GM18909 (cell line): ENCODE measurements around the gene CDK14.
"Not testable (repeated sequence)": the region's sequence is repeated elsewhere in the genome, so short reads cannot be mapped to it uniquely, and the experiment has no call there.

ENCODE experiments used
- ATAC-seq: cut with Tn5 transposase; IDR thresholded peaks from one replicate; pipeline ENCODE4 v1.9.1; 2021; ENCODE audit warnings: mild to moderate bottlenecking; ENCODE audit not compliant: unreplicated experiment, poor library complexity

Gene CDK14

DNA sequence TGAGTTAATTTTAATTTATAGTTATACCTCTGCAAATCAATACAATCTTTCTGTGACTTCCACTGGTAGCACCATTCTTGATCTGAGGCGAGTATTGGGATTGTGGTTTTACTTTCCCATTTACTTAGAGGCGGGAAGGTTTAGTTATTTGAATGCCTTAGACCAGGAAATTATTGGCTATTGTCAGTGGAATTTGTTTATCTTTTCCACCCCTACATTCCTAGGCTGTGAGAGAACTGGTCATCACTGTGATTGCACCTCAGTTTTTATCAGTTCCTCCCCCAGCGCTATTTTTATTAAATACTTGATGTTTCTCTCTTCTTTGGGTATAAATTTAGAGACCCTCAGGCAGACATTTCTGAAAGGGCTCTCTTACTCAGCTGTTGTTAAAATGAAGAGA lies 29.9 kb downstream of the CDK14 start:
- ATAC-seq: no peak

DNA sequence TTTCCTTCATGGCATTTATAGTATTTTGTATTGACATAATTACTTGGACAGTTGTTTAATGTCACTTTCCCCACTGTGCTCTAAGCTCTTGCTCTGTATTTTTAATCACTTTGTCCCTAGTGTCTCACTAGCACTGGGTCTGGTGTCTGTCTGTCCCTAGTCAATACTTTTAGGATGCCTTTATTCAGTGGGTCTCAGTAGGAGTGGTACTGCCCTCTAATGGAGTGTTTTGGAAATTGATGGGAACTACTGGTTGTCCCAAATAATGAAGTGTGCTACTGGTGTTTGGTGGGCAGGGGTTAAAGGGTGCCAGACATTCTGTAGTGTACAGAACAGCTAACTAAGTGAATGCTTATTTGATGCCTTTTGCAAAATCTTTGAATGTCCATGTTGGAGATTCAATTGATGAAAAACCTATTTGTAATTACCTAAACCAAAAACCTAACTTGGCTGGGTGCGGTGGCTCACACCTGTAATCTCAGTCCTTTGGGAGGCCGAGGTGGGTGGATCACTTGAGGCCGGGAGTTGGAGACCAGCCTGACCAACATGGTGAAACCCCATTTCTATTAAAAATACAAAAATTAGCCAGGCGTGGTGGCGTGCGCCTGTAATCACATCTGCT lies 33.3 kb downstream of the CDK14 start:
- ATAC-seq: peak; percentile 81

DNA sequence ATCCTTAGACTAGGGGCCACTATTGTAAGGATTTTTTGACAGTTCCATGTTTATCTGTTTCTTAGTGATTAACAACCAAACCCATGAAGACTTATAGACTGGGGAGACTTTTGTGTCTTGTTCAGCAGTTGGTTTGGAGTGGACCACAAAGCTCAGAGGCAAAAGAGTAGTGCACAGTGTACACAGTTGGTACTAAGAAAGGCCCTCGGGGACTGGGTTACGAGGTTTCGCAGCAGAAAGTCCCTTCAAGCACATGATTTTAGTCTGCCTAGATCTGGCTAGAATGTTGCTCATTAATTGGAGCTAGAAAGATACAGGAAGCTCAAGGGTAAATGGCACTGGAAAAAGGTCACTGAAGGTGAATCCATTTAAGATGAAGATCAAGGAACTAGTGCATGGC lies 35.4 kb downstream of the CDK14 start:
- no peak for ATAC-seq

DNA sequence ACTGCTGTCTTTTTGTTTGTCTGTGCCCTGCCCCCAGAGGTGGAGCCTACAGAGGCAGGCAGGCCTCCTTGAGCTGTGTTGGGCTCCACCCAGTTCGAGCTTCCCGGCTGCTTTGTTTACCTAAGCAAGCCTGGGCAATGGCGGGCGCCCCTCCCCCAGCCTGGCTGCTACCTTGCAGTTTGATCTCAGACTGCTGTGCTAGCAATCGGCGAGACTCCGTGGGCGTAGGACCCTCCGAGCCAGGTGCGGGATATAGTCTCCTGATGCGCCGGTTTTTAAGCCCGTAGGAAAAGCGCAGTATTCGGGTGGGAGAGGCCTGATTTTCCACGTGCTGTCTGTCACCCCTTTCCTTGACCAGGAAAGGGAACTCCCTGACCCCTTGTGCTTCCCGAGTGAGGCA lies 43.6 kb downstream of the CDK14 start:
- ATAC-seq: not testable (repeated sequence)

DNA sequence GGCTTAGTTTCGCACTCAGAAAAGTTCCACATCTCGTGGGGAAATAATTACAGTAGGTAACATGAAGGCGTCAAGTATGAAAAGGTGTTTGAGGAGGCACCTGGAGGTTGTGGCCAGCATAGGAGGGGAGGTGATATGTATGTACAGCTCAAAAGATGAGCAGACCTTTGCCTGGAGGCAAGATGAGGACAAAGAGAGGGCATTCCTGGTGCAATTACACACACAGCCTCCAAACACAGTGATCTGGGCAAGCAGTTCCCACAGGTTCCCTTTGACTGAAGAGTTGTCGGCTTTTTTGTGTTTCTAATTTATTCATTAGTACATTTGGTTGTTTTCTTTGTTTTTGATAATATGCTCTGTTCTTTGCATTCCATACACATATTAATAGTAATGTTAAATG lies 46.9 kb downstream of the CDK14 start:
- no peak for ATAC-seq

DNA sequence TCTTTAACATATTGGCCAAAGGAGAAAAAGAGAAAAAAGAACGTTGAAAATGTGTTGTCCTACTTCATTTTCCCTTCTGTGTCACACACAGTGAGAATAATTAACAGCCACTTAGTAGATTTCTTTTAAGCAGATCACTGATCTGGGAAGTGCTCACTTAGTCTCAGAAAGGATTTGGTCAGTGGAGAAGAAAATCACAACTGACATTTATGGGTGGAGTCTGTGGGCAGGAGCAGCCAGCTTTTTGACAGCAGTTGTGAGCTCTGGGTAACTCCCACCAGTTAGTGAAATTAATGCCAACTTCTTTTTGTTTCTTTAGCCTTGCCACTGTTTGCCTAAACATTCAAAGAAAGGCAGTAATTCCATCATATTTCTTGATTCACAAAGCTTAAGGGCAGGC lies 49.7 kb downstream of the CDK14 start:
- ATAC-seq: peak; percentile 54

DNA sequence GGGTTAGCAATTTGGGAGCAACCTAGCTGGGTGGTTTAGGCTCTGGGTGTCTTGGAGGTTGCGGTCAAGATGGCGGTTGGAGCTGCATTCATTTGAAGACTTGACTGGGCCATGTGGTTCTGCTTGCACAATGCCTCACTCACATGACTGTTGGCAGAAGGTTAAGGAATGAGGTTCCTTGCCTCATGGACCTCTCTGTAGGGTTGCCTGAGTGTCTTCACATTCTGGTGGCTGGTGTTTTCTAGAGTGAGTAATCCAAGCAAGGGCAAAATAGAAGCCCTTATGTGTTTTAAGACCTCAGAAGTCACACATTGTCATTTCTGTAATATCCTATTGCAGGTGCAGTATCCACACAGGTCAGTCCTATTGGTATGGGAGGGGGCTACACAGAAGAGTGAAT lies 52.0 kb downstream of the CDK14 start:
- ATAC-seq: no peak

DNA sequence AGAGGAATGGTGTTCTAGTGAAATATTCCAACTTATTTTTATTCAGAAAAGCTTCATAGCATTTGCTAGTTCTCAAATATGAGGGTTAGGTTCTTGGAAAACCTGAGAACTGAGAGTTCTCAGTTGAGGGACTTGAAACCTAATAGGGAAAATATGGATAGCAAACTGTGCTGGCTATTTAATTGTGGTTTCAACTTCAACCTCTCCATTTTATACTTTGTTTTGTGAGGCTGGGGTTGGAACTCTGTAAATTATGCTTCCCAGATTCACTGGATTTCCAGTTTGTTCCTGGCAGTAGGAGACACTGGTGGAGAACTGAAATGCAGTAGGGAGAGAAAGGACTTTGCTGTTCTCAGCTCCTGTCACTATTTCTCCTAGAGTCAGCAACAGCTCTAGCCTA lies 52.7 kb downstream of the CDK14 start:
- no peak for ATAC-seq

DNA sequence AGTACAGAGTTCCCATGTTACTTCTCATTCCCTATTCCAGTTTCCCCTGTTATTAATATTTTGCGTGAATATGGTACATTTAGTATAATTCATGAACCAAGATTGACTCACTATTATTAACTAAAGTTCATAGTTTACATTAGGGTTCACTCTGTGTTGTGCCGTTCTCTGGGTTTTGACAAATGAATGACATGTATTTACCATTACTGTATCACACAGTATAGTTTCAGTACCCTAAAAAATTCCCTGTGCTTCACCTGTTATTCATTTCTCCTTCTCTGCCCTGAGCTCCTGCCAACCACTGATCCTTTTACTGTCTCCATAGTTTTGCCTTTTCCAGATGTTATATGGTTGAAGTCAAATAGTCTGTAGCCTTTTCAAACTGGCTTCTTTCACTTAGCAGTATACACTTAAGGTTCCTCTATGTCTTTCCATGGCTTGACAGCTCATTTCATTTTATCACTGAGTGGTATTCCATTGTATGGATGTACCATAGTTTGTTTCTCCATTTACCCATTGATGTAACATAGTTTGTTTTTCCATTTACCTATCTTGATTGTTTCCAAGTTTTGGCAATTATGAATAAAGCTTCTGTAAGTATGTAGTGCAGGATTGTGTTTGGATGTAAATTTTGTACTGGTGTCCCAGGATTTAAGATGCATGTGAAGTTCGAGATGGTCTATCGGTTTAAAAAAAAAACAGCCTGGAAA lies 58.8 kb downstream of the CDK14 start:
- no peak for ATAC-seq

DNA sequence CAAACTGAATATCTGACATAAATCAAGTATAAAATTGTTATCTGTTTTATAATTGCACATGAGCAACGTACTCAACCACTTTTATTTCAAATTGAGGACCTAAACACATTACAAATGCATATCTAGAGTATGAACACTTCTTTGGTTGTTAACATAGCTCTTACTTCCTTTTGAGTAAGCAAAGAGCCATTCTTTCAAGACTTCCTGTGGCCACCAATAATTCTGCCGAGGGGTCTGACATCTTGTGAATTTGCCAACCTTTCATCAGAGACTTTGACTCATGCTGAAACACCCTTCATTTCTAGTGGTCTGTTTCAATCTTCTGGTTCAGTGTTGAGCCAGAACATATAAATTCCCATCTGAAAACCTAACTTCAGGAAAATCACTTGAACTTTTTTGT lies 59.4 kb downstream of the CDK14 start:
- ATAC-seq: no peak

DNA sequence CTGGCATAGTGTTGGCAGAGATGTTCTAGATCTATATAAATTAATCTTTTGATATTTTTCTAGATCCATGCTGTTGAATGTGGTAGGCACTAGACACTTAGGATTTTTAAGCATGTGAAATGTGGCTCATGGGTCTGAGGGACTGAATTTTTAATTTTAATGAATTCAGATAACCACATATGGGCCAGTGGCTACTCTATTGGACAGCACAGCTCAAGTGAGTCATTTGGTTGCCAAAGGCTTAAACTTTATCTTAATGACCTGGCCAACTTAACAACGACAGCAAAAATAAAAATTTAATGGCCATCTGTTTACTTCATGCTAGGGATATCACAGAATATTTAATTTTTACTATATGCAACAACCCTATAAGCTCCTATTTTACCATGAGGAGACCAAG lies 61.4 kb downstream of the CDK14 start:
- ATAC-seq: no peak

DNA sequence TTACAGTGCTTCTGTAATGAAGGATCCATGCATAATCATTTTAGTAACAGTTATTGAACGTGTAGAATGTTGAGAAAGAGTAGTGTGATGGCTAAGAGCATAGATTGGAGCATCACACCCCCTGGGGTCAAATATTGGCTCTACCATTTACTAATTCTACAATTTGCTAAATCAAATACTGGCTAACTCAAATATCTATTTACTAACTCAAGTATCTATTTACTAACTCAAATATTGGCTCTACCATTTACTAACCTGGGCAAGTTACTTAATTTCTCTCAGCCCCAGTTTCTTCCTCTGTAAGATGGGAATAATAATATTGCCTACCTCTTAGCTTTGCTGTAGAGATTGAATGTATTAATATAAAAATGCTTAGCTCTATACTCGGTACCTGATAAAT lies 64.0 kb downstream of the CDK14 start:
- ATAC-seq: no peak

DNA sequence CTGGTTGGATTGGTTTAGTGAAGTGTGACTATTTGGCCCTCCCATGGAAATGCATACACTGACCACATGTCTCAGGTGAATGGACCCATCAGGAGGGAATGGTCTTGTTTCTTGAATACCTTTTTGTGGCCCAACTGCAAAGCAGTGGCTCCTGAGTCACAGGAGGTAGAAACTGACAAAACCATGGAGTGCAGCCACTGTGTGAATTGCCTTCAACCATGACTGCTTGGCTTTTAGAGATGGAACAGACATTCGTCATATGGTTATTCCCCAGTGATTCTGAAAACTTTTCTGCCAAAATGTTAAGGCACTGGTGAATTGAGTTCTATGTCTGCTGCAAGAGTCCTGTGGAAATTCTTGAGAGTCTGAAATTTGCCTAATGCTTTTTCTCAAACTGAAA lies 64.7 kb downstream of the CDK14 start:
- no peak for ATAC-seq

DNA sequence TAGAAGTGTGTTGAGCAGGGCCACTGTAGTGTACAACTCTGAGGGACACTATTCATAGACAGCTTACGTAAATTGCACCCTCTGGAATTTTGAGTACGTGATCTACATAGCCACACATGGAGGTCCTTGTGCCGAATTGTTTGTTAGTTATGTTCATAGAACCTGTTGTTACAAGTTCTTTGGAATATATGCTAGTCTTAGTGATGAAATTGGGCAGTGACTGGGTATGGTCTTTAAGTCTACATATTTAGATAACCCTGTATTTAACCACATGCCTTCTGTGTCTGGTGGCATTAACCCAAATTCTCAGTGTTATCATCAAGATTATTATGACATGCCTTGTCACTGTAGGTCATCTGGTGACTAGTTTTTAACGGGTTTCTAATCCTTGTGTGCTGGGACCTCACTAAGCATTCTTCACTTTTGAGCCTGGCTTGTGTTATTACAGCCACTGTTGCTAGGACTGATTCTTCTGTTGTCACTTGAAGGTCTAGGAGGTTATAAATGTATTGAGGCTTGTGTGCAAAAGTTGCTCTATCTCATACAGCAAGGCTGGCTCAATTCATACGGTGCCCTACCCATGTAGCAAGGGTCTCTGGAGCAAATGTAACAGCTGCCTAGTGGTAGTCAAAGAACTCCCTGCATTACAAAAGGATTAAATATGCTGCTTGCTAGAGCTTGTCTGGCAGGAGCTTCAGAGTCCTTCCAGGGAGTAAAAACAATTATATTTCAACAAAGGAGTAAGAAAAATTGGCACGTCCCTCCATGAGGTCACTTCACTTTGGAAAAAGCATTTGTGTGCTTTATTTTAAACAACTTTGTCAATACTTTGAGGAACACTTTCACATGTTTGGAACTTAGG lies 65.4 kb downstream of the CDK14 start:
- ATAC-seq: no peak

DNA sequence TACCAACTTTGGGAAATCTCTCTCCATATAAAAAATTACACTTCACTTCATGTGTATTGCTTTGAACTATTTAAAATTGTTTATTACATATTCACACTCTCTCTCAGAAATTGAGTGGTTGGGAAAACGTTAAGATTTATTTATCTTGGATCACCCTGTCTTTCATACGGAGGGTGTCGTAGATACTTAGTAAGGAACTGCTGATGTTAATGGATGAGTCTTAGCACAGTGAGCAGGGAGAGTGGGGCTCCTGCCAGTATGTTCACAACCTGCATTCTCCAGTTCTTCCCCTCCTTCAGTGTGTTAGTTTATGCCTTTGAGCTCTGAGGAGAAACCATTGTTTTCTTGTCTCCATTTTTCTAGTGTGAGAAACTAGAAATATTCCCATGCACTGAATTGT lies 67.1 kb downstream of the CDK14 start:
- ATAC-seq: no peak

DNA sequence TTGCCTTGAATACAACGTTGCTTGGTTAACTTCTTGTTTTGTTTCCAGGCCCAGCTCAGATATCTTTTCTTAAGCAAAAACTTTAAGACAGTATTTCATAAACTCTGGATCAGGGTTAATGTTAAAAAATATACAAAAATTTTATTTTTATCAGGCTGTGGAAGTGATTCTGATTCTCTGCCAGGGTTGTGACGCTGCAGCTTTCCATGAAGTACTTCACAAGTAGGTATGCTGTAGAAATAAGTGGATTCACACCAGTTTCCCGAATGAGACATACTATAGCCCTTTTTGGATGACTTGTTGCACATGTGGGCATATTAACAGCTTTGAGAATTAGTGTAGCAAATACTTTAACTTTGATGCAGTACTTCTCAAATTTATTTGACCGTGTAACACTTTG lies 70.1 kb downstream of the CDK14 start:
- no peak for ATAC-seq

DNA sequence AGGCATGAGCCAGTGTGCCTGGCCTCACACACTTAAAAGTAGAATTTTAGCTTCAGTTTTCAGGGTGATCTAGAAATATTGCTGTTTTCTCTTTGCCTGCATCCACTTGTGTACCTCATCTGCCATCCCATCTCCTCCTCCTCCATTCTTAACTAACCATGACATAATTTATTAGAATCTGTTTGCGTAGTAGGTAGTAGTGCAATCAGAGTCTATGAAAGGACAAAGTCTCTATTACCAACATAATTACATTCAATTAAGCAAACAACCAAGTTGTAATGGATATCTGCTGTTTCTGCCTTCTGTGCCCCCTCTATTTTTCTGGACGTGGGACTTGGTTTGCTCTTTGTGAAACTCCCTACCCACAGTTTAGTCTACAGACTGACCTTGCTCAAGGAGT lies 72.9 kb downstream of the CDK14 start:
- ATAC-seq: no peak

DNA sequence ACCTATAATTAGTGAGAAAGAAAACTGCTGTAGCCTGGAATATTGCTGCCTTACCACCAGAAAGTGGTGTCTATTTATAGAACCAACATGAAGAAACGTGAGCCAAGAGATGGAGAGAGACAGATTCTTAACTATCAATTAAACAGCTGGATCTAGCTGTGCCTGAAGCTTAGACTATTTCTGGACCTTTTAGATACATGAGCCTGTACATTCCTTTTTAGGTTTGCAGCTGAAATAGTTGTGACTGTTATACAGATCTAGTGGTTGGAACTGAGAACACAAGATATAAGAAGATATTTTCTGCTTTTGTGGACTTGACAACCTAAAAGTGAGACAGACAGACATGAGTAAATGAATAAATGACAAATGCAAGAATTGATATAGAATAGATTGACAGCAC lies 73.4 kb downstream of the CDK14 start:
- no peak for ATAC-seq

DNA sequence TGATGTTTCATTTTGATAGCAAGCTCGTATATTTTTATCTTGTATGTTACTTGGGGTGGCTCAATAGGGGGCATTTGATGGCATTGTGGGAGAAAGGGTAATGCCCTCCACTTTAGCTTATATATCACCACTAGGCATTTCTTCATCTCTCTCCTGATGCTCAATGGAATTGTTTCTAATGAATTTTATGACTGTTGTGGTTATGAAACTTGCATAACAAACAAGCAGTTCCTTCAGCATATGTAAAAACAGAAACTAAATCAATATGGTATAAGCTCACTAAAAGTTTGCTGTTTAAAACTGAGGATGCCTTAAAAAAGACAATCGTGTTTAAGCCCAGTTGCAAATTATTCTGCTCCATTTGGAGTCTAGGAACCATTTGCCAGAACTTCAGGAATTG lies 75.5 kb downstream of the CDK14 start:
- no peak for ATAC-seq

DNA sequence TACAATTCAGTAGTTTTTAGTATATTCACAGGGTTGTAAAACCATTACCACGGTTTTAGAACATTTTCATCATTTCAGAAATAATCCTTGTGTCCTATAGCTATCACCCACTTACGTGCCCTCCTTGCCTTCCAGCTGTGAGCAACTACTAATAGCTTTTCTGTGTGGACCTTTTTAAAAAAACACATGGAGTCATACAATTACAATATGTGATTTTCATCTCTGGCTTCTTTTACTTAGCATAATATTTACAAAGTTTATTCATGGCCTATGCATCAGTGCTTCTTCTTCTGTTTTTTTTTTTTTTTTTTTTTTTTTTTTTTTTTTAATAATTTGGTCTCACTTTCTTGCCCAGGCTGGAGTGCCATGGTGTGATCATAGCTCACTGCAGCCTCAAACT lies 76.1 kb downstream of the CDK14 start:
- ATAC-seq: no peak

DNA sequence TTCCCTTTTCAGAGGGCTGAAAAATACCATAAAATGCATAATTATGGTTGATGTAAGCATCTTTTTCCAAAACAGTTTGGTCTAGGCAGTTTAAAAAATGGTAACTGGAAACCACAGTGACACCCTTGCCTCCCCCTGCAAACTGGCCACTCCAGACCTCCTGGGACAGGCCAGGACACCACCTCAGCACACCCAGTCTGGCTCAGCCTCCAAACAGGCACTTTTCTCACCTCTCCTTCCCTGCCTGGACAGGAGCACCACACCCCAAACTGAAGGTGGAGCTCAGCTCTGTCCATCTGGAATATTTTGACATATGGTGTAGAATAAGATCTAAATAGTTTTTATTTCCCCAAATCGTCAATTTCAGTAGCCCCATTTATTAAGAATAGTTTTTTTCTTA lies 78.5 kb downstream of the CDK14 start:
- no peak for ATAC-seq

DNA sequence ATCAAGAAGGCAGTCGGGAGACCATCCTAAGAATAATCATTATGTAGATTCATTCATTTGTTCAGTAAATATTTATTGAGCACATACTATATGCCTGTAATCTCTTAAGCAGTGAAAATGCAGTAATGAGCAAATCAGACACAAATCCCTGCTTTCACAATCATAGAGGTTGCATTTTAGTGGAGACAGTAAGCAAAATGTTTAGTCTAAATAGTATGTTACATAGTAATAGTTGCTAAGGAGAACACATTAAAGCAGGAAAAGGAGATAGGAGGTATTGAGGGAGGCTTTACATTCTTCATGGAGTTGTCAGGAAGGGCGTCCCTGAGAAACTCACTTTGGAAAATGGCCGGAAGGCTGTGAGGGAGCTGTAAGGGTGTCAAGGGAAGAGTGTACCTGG lies 79.9 kb downstream of the CDK14 start:
- ATAC-seq: no peak
